Stimulated activated memory B cell treated with anti-CD40 and anti-IgM and Interleukin-4, amounts not matched to agents 10 μg/mL and 1 μg/mL and 100 μg/mL, for 72 hours (primary cell): ENCODE measurements around the gene NGEF.

Source experiments
- ATAC-seq: fragments of 150-1000 bp; cut with Tn5 transposase; 2 replicates; pipeline ENCODE4 v1.10.0; 2021
- H3K27ac Mint-ChIP-seq: one replicate; pipeline ENCODE4 v1.8.0; 2022; ENCODE audit warnings: mild to moderate bottlenecking, mixed read lengths
- H3K27me3 Mint-ChIP-seq: one replicate; pipeline ENCODE4 v1.8.0; 2022; ENCODE audit warnings: mixed read lengths
- H3K36me3 Mint-ChIP-seq: one replicate; pipeline ENCODE4 v1.8.0; 2022; ENCODE audit warnings: mixed read lengths
- H3K4me1 Mint-ChIP-seq: one replicate; pipeline ENCODE4 v1.8.0; 2022; ENCODE audit warnings: mixed read lengths
- H3K4me3 Mint-ChIP-seq: one replicate; pipeline ENCODE4 v1.8.0; 2022; ENCODE audit warnings: mild to moderate bottlenecking, moderate library complexity, mixed read lengths
- H3K9me3 Mint-ChIP-seq: one replicate; pipeline ENCODE4 v1.8.0; 2022; ENCODE audit warnings: mixed read lengths

Gene NGEF

DNA sequence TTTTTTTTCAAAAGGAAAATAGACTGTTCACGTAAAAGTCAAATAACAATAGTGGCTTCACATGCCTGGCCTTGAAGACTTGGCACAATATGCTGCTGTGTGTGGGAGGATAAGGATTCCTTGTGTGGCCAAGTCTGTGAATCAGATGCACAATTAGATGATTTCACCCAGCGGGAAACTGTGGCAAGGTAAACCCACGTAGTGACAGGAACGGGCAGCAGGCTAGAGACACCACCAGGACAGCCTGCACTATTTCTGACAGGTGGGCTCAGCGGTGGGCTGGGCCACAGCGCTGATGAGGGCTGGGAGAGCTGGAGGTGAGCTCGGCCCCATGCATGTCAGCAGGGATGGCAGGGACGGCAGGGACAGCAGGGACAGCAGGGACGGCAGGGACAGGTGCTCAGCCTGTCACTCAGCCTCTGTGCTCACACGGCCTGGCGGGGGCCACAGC, 121.4 kb downstream of the NGEF start:
- H3K36me3 Mint-ChIP-seq: no peaks in the 10 kb centered on the region
- H3K27ac Mint-ChIP-seq: no peak overlapping the region
- H3K4me1 Mint-ChIP-seq: peaks cover 8% of the 10 kb centered on the region
- H3K4me3 Mint-ChIP-seq: no peak overlapping the region
- peaks cover 39% of the 10 kb centered on the region for H3K27me3 Mint-ChIP-seq
- H3K9me3 Mint-ChIP-seq: no peaks in the 10 kb centered on the region
- ATAC-seq: no peak

DNA sequence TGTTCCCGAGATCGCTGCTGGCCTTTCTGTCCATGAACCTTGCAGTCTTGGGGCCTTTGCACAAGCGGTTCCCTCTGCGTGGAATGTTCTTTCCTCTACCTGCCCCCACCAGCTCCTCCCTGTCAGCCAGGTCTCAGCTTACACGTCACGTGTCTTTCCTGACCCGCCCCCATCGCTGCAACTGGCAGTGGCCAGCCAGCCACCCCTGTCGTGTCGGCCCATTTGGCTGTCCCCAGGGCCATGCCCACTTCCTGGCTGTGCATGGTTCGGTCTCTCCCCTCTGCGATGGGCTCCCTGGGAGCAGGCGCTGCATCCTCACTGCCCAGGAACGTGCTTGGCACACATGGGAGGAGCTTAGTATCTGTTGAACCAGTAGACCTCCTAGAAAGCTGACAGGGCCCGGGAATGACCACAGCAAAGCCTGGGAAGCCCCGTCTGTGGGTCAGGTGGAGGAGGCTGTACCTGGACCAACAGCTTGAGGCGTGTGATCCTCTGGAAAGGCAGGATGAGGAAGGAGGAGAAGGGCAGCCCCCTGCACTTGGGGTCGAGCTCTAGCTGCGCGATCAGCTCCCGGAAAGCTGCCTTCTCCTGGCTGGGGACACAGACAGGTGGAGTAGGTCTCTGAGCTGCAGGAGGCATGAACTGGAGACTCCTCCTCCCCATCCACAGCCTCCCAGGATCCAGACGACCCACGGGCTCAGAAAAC, 122.0 kb downstream of the NGEF start:
- peaks cover 39% of the 10 kb centered on the region for H3K27me3 Mint-ChIP-seq
- H3K27ac Mint-ChIP-seq: no peak overlapping the region
- H3K4me1 Mint-ChIP-seq: peaks cover 8% of the 10 kb centered on the region
- H3K9me3 Mint-ChIP-seq: no peaks in the 10 kb centered on the region
- H3K4me3 Mint-ChIP-seq: no peak overlapping the region
- H3K36me3 Mint-ChIP-seq: no peaks in the 10 kb centered on the region
- no peak for ATAC-seq

DNA sequence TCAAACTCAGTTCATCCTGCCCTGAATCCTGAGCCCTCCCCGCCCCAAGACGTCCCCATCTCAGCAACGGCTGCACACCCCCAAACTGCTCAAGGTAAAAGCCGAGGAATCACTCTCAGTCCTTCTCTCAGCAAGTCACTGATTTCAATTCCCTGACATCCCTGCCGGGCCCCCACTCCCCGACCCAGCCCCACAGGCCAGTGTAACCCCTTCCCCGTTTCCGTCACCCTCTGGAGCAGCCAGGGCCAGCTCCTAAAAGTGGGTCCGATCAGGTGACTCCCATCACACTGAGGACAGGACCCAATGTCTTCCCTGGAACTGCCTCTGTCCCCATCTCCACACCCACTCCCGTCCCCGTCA, 122.5 kb downstream of the NGEF start:
- H3K27me3 Mint-ChIP-seq: peaks cover 39% of the 10 kb centered on the region
- peaks cover 8% of the 10 kb centered on the region for H3K4me1 Mint-ChIP-seq
- H3K4me3 Mint-ChIP-seq: no peak overlapping the region
- no peaks in the 10 kb centered on the region for H3K36me3 Mint-ChIP-seq
- H3K27ac Mint-ChIP-seq: no peak overlapping the region
- no peaks in the 10 kb centered on the region for H3K9me3 Mint-ChIP-seq
- ATAC-seq: no peak

DNA sequence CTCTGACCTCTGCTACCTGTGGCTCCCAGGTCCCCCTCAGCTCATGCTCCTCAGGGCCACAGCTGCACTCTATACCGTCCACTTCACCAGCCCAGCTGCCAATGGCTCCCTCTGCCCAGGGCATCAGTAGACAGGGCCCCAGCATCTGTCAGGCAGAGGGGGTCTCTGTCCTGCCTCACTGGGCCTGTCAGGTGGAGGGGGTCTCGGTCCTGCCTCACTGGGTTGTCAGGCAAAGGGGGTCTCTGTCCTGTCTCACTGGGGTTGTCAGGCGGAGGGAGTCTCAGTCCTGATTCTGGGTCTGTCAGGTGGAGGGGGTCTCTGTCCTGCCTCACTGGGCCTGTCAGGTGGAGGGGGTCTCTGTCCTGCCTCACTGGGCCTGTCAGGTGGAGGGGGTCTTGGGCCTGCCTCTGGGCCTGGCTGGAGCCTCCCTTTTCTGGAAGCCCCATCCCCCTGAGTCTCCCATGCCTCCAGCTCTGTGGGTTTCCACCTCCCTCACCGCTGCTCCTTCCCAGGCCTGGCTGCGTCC, 123.1 kb downstream of the NGEF start:
- peaks cover 8% of the 10 kb centered on the region for H3K4me1 Mint-ChIP-seq
- H3K4me3 Mint-ChIP-seq: no peak overlapping the region
- H3K27ac Mint-ChIP-seq: no peak overlapping the region
- peaks cover 39% of the 10 kb centered on the region for H3K27me3 Mint-ChIP-seq
- no peak for ATAC-seq
- H3K36me3 Mint-ChIP-seq: no peaks in the 10 kb centered on the region
- H3K9me3 Mint-ChIP-seq: no peaks in the 10 kb centered on the region

DNA sequence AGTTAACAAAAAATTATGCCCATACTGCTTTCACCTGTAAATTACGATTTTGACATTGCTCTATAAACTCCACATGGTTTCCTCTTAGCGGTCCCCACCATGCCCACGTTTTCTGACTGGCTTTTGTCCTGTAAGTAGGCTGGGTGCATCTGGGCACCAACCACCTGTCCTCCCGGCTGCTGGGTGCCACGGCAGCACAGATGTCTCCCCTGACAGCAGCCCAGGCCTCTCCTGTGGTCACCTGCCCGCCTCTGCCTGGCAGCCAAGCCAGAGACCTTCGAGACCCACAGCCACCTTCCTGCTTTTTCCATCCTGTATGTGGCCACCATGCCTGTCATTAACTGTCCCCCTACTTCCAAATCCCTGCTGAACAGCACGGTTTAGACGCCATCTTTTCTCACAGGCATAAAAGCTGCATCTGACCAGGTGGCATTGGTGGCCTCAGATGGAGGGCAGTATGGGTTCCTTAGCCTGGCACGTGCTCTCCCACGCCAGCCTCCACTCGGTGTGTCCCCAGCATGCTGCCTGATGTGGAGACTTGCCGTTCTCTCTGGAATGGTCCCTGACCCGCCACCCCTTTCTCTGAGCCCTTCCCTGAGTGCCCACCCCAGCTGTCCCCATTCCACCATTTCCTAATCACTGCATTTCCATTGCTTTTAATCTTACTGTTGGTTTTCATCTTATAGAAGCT, 124.1 kb downstream of the NGEF start:
- H3K4me1 Mint-ChIP-seq: peaks cover 8% of the 10 kb centered on the region
- H3K27me3 Mint-ChIP-seq: peaks cover 39% of the 10 kb centered on the region
- no peaks in the 10 kb centered on the region for H3K36me3 Mint-ChIP-seq
- no peak overlapping the region for H3K4me3 Mint-ChIP-seq
- no peak overlapping the region for H3K27ac Mint-ChIP-seq
- no peaks in the 10 kb centered on the region for H3K9me3 Mint-ChIP-seq
- ATAC-seq: no peak

DNA sequence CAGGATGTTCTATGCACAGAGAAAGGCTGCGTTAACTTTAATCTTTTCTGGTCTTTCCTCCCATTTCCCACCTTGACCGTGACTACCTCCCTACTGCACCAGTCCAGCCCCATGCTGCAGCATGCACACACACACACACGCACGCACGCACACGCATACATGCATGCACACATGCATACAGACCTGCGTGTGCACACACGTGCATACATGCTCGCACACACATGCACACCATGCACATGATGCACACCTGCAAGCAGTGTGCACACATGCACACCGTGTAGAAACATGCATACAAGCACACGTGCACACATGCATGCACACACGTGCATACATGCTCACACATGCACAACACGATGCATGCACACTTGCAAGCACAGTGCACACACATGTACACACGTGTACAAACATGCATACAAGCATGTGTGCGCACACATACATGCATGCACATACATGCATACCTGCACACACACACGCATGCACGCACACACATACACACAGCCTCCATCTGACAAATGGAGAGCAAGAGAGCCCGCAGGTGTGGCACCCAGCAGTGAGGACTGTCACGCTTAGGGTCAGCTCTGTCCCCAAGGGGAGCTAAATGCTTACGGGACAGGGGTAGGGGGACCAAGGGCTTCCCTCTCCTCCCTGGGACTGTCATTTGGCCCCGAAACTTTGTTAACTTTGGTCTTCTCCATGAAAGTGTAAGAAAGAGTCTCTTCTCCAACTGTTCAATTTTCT, 124.8 kb downstream of the NGEF start:
- Mint-ChIP-seq H3K4me1 (peaks cover 8% of the 10 kb centered on the region), H3K27ac (no peak overlapping the region), H3K27me3 (peaks cover 39% of the 10 kb centered on the region), H3K4me3 (no peak overlapping the region), H3K36me3 (no peaks in the 10 kb centered on the region), H3K9me3 (no peaks in the 10 kb centered on the region)
- ATAC-seq: no peak

DNA sequence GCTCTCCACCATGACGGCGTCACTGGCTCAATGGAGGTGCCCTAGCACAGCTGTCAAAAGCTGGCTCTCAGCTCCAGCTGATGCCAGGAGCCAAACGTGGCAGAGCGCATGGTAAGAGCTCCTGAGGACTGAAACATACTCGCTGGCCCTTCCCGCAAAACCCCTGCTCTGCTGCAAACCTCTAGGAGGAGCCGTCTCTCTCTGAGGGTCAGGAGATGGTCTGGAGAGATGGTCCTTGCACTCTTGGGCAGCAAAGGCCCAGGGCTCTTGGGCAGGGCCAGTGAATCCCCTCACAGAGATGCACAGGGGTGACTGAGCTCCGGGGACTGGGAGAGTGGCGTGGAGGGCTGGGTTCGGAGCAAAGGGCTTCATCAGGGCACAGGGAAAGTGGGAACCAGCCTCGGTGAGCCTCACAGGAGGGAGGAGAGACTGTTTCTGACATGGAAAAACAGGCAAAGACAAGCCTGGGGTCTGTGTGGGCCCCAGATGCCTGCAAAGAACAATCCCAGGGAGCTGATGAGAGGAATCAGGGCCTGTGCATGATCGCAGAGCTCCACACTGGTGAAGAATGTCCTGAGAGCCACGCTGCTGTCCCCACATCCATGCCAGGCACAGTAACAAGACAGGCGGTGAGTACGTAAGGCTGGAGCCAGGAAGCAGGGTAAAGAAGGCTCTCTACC, 125.7 kb downstream of the NGEF start:
- Mint-ChIP-seq H3K4me3 (no peak overlapping the region), H3K36me3 (no peaks in the 10 kb centered on the region), H3K4me1 (peaks cover 8% of the 10 kb centered on the region), H3K27ac (no peak overlapping the region), H3K27me3 (peaks cover 30% of the 10 kb centered on the region), H3K9me3 (no peaks in the 10 kb centered on the region)
- ATAC-seq: no peak

DNA sequence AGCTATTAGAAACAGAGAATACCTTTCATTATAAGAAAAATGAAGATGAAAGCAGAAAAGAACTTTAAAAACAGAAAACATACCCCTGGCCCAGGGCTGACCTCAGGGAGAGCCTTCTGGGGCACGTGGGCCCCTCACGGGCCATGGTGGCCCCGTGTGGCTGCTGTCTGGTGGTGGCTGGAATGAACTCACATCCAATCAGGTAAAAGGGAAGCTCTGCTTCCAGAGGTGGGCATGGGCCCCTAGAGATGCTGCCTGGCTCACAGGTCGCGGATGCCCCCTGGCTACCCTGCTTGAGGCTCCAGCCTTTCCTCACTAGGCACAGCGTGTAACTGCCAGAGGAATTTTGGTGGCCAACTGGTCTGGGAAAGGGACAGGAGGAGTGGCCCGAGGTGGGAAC, 126.4 kb downstream of the NGEF start:
- Mint-ChIP-seq H3K4me1 (peaks cover 8% of the 10 kb centered on the region), H3K27ac (no peak overlapping the region), H3K36me3 (no peaks in the 10 kb centered on the region), H3K27me3 (peaks cover 26% of the 10 kb centered on the region), H3K4me3 (no peak overlapping the region), H3K9me3 (no peaks in the 10 kb centered on the region)
- no peak for ATAC-seq

DNA sequence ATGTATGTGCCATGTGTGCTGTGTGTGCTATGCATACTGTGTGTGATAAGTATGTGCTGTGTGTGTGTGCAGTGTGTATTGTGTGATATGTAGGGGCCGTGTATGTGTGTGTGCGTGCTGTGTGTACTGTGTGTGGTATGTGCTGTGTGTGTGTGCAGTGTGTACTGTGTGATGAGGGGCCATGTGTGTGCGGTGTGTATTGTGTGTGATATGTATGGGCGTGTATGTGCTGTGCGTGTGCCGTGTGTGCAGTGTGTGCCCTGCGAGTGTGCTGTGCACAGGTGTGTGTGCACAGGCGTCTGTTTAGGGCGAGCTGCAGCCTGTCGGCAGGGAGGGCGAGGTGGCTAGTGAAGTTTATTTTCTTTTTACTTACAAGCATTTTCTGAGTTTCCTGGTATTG, 126.9 kb downstream of the NGEF start:
- Mint-ChIP-seq H3K27me3 (peaks cover 24% of the 10 kb centered on the region), H3K4me1 (peaks cover 7% of the 10 kb centered on the region), H3K27ac (no peak overlapping the region), H3K36me3 (no peaks in the 10 kb centered on the region), H3K4me3 (no peak overlapping the region), H3K9me3 (no peaks in the 10 kb centered on the region)
- no peak for ATAC-seq

DNA sequence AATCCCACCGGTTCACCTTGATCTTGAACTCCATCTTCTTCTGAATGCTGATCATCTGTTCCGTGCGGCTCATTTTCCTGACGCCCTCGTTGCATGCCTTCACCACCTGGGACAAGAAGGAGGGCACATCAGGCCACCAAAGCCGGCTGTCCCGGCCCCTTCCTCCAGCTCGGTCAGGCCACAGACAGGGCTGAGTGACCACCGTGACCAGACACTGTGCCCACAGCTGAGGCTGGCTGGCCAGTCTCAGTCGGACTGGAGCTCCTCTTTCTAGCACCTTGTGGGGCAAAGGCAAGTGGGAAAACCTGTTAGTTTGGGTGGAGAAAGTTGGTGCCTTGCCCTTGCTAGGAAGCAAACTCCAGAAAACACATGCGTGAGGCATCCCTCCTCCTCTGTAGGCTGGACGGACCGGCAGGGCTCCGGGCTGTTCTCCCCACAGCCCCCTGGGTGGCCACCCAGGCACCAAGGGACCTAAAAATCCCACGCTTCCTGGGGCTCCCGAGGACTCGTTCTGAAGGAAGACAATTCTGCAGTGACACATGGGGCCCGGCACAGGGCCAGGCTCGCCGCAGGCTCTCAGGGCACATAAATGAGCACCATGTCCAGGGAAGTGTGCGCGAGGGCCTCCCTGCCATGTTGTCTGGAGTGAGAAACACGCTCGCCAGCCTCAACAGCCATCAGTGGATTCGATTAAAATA, 127.6 kb downstream of the NGEF start:
- H3K27ac Mint-ChIP-seq: no peak overlapping the region
- H3K4me3 Mint-ChIP-seq: no peak overlapping the region
- H3K4me1 Mint-ChIP-seq: no peaks in the 10 kb centered on the region
- H3K9me3 Mint-ChIP-seq: no peaks in the 10 kb centered on the region
- H3K27me3 Mint-ChIP-seq: peaks cover 16% of the 10 kb centered on the region
- no peaks in the 10 kb centered on the region for H3K36me3 Mint-ChIP-seq
- ATAC-seq: no peak

DNA sequence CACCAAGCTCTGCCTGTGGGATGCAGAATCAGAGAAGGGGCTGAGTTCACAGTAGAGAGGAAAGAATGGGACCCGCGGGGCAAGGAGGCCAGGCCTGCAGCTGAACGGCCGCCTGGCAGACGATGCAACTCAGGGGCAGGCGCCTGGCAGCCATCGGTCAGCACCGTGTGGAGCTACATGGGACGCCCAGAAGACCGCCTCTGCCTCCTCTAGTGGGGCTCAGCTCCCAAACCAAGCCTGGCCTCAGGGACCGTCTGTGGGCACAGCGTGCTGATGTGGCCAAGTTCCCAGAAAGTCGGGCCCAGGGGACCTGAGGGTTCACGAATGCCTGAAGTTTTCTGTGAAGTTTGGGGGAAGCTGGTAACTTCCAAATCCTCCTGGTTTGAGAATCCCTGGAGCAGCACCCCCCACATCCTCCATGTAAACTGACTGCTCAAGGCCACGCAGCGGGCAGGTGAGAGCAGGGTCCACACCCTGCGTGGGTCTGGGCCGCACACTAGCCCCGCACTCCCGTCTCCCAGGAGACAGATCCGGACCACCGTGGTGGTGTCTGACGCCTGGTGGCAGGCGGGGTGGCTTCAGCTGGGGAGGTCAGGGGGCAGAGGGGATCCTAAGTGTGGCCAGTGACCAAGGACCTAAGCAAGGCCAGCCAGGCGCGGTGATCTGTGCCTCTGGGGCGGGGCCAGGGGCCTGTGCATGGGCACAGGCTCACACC, 128.3 kb downstream of the NGEF start:
- Mint-ChIP-seq H3K36me3 (no peaks in the 10 kb centered on the region), H3K27ac (no peak overlapping the region), H3K4me3 (no peak overlapping the region), H3K4me1 (no peaks in the 10 kb centered on the region), H3K27me3 (peaks cover 9% of the 10 kb centered on the region), H3K9me3 (no peaks in the 10 kb centered on the region)
- ATAC-seq: no peak

DNA sequence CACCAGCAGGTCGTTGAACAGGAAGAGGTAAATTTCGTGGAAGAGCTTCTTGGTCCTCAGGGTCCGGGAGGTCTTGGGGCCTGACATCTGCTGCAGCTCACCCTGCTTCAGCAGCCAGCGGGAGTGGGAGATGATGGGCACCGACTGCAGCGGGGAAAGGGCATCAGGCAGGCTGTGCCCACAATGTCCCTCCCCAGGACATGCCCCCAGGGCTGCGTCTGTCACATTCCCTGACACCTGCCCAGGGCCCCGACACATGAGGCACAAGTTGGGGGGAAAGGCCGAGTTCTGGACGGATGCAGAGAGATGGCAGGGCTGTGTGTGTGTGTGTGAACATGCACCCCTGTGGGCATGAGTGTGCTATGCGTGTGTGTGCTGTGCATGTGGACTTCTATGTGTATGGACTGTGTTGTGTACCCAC, 129.0 kb downstream of the NGEF start:
- Mint-ChIP-seq H3K4me1 (no peaks in the 10 kb centered on the region), H3K4me3 (no peak overlapping the region), H3K9me3 (no peaks in the 10 kb centered on the region), H3K27me3 (peaks cover 2% of the 10 kb centered on the region), H3K27ac (no peak overlapping the region), H3K36me3 (no peaks in the 10 kb centered on the region)
- ATAC-seq: no peak

DNA sequence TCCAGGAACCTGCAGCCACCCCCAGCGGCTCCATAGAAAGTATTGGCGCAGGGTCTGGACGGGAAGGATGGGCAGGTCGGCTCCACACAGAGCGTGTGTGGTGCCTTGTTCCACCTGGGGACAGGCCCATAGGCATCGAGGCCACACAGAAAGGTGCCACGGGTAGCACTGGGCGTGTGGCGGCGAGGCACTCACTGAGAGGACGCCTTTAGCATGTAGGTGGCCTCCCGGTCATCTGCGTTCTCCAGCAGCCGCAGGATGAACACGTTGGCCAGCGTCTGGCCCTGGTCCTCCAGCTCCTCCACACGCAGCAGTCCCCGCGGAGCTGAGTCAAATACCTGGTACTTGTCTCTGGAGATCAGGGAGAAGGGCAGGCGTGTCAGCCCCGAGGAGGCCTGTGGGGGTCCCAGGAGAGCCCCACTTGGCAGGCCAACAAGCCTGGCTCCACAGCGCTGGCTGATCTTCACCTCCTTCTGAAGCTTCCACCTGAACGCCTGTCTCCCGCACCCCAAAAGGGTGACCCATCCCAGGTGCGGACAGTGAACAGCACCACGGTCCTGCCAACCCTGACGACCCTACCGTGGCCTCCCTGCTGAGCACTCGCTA, 129.8 kb downstream of the NGEF start:
- no peaks in the 10 kb centered on the region for H3K36me3 Mint-ChIP-seq
- H3K9me3 Mint-ChIP-seq: no peaks in the 10 kb centered on the region
- no peak overlapping the region for H3K4me3 Mint-ChIP-seq
- H3K27me3 Mint-ChIP-seq: no peaks in the 10 kb centered on the region
- no peak for ATAC-seq
- H3K4me1 Mint-ChIP-seq: no peaks in the 10 kb centered on the region
- H3K27ac Mint-ChIP-seq: no peak overlapping the region
